ENCODE measurements around the gene KRT77. TPM values are rescaled to one million over a fixed set of nuclear protein-coding genes. Genes with fewer than 3 reads are reported as not detected.

The KRT77 gene
- polyA plus RNA-seq, 1 donor from 2014 or later, result not detected

GRCh38 chr12:52661668-52662067, 41.7 kb downstream of the KRT77 start:
- no peak overlapping the region for H3K27ac ChIP-seq (ENCODE audit: low read length)
- H3K9me2 ChIP-seq (ENCODE audit: insufficient read depth, low read length), result no peaks in the 10 kb centered on the region
- no peaks in the 10 kb centered on the region for H3K9me3 ChIP-seq (ENCODE audit: low read length)
- no peak overlapping the region for H2AFZ ChIP-seq (ENCODE audit: low read depth, low read length)
- no peaks in the 10 kb centered on the region for H3K36me3 ChIP-seq (ENCODE audit: insufficient read depth, low read length)
- no peaks in the 10 kb centered on the region for H3K79me2 ChIP-seq (replicated peaks; ENCODE audit: insufficient read depth, low read length)
- H3K27me3 ChIP-seq (ENCODE audit: insufficient read depth, low read depth, low read length), result no peaks in the 10 kb centered on the region
- TF ChIP-seq MXI1 (conservative IDR thresholded peaks at IDR 0.05; ENCODE audit: poor library complexity, severe bottlenecking) (no peak), EZH2 (IDR thresholded peaks at IDR 0.05; ENCODE audit: borderline replicate concordance, insufficient read depth, low read length, poor library complexity, severe bottlenecking) (no peak), TAF1 (IDR thresholded peaks at IDR 0.05; ENCODE audit: low read depth) (no peak), POLR2AphosphoS5 (IDR thresholded peaks at IDR 0.05) (no peak), REST (IDR thresholded peaks at IDR 0.05; ENCODE audit: borderline replicate concordance) (no peak), CTCF (IDR thresholded peaks at IDR 0.05; ENCODE audit: poor library complexity, severe bottlenecking) (no peak), SMC3 (conservative IDR thresholded peaks at IDR 0.05; ENCODE audit: poor library complexity) (no peak), EP300 (conservative IDR thresholded peaks at IDR 0.05; ENCODE audit: poor library complexity, severe bottlenecking) (no peak), RAD21 (conservative IDR thresholded peaks at IDR 0.05) (no peak)
- no peak overlapping the region for H3K9ac ChIP-seq (ENCODE audit: low read length)
- H4K20me1 ChIP-seq (ENCODE audit: insufficient read depth), result no peaks in the 10 kb centered on the region
- H3F3A ChIP-seq (ENCODE audit: insufficient read depth, low read length, poor library complexity, severe bottlenecking), result no peaks in the 10 kb centered on the region
- no peak overlapping the region for H3K4me2 ChIP-seq (ENCODE audit: low read length)
- no peak overlapping the region for H3K4me3 ChIP-seq (ENCODE audit: low read length)

- H3K27me3 ChIP-seq (ENCODE audit: insufficient read depth, low read depth, low read length), result no peaks in the 10 kb centered on the region
- H4K20me1 ChIP-seq (ENCODE audit: insufficient read depth), result no peaks in the 10 kb centered on the region
- no peak overlapping the region for H3K4me2 ChIP-seq (ENCODE audit: low read length)
- H3K4me3 ChIP-seq (ENCODE audit: low read length), result no peak overlapping the region
- no peak overlapping the region for H3K27ac ChIP-seq (ENCODE audit: low read length)
- H3F3A ChIP-seq (ENCODE audit: insufficient read depth, low read length, poor library complexity, severe bottlenecking), result no peaks in the 10 kb centered on the region
- H3K9me3 ChIP-seq (ENCODE audit: low read length), result no peaks in the 10 kb centered on the region
- no peaks in the 10 kb centered on the region for H3K9me2 ChIP-seq (ENCODE audit: insufficient read depth, low read length)
- H2AFZ ChIP-seq (ENCODE audit: low read depth, low read length), result no peak overlapping the region
- TF ChIP-seq POLR2AphosphoS5 (IDR thresholded peaks at IDR 0.05) (peak; percentile 22), EZH2 (IDR thresholded peaks at IDR 0.05; ENCODE audit: borderline replicate concordance, insufficient read depth, low read length, poor library complexity, severe bottlenecking) (no peak), EP300 (conservative IDR thresholded peaks at IDR 0.05; ENCODE audit: poor library complexity, severe bottlenecking) (peak; percentile 42)
- no peak overlapping the region for H3K9ac ChIP-seq (ENCODE audit: low read length)
- H3K36me3 ChIP-seq (ENCODE audit: insufficient read depth, low read length), result no peaks in the 10 kb centered on the region
- no peaks in the 10 kb centered on the region for H3K79me2 ChIP-seq (replicated peaks; ENCODE audit: insufficient read depth, low read length)
Observed at GRCh38 chr12:52660934-52661499, 42.3 kb downstream of the KRT77 start.

All from neural cell (in vitro differentiated cells).